Tibial nerve (tissue), 4 donors: ENCODE results near the gene PIGZ. TPM values are rescaled to one million over a fixed set of nuclear protein-coding genes. Genes with fewer than 3 reads are reported as not detected.

Experiments
- DNase-seq, 2 donors: peaks; one replicate each; pipeline ENCODE4 v3.0.0-alpha.2; 2019; ENCODE audit warnings: low spot score in 2 of 2
- H3K27ac ChIP-seq, 4 donors: fragments of 200-600 bp; sonication (generic) in 3 of 4; one replicate each; pipeline ENCODE4 v1.5.1; 2017 to 2019; ENCODE audit warnings: mild to moderate bottlenecking in 1 of 4
- H3K27me3 ChIP-seq, 2 donors: fragments of 200-600 bp; sonication (generic) in 1 of 2; one replicate each; pipeline versions ENCODE4 v1.5.1 to v1.6.0; 2017 to 2019
- H3K36me3 ChIP-seq, 3 donors: fragments of 200-600 bp; sonication (generic); one replicate each; pipeline ENCODE4 v1.5.1; 2018 to 2019
- H3K4me1 ChIP-seq, 4 donors: fragments of 200-600 bp; sonication (generic) in 3 of 4; one replicate each; pipeline ENCODE4 v1.5.1; 2017 to 2019
- H3K4me3 ChIP-seq, 4 donors: fragments of 200-600 bp; sonication (generic) in 3 of 4; one replicate each; pipeline ENCODE4 v1.5.1; 2017 to 2019; ENCODE audit warnings: mild to moderate bottlenecking in 1 of 4, moderate library complexity in 1 of 4
- H3K9me3 ChIP-seq, 4 donors: fragments of 200-600 bp; sonication (generic) in 3 of 4; one replicate each; pipeline ENCODE4 v1.5.1; 2017 to 2019
- CTCF ChIP-seq, 5 experiments: fragments of 200-600 bp in 3 of 5; fragments of 450-650 bp in 2 of 5; sonication (generic) in 3 of 5; IDR thresholded peaks; one replicate each; pipeline ENCODE4 v1.5.1; 2016 to 2019; ENCODE audit warnings: antibody characterized with exemption in 5 of 5, mild to moderate bottlenecking in 3 of 5, moderate library complexity in 2 of 5
- EP300 ChIP-seq, 2 donors: sonication (generic); formaldehyde crosslinking; IDR thresholded peaks; one replicate each; pipeline ENCODE4 v1.6.1; 2017; ENCODE audit warnings: antibody characterized with exemption in 2 of 2, mild to moderate bottlenecking in 1 of 2
- POLR2A ChIP-seq, 2 donors: fragments of 450-650 bp; IDR thresholded peaks; one replicate each; pipeline ENCODE4 v1.6.1; 2017; ENCODE audit warnings: antibody characterized with exemption in 2 of 2, mild to moderate bottlenecking in 2 of 2, moderate library complexity in 2 of 2
- WGBS, 2 donors: methylation state at CpG; one replicate each; pipeline ENCODE4 v1.1.5; 2018; 5-methylcytosine and 5-hydroxymethylcytosine counted together
- total RNA-seq, 4 donors: library from RNA; depleted of rRNA; stranded (reverse); fragments of >200 nt; gene quantifications; one replicate each; pipeline ENCODE4 v1.1.0, GENCODE V29; 2016

The PIGZ gene
- total RNA-seq, 4 donors from 2014 or later = 14.9 to 31.8 (median 25.7) TPM

GRCh38 chr3:196987022-196987421, 18.4 kb upstream of the PIGZ start:
- Histone ChIP-seq H3K4me1 (no peaks in the 10 kb centered on the region), H3K27me3 (peaks cover 0 to 6% of the 10 kb centered on the region in 2 donors), H3K36me3 (no peaks in the 10 kb centered on the region), H3K9me3 (peaks cover 0 to 11% (median 0%) of the 10 kb centered on the region in 4 donors), H3K27ac (no peak overlapping the region), H3K4me3 (no peak overlapping the region)
- WGBS, 2 donors = 75 to 81% methylated on average over 7 to 10 of the region's 10 CpGs
- DNase-seq = no peak
- TF ChIP-seq POLR2A (IDR thresholded peaks at IDR 0.05) = no peak
- no peak for TF ChIP-seq EP300 (IDR thresholded peaks at IDR 0.05)
- TF ChIP-seq CTCF (IDR thresholded peaks at IDR 0.05) = no peak

GRCh38 chr3:196985954-196986885, 17.6 kb upstream of the PIGZ start:
- peaks cover 0 to 6% of the 10 kb centered on the region in 2 donors for H3K27me3 ChIP-seq
- WGBS, 2 donors = 91 to 92% methylated on average over 9 of the region's 9 CpGs
- DNase-seq = no peak

GRCh38 chr3:196985298-196985697, 16.7 kb upstream of the PIGZ start:
- H3K36me3 ChIP-seq = no peaks in the 10 kb centered on the region

More at GRCh38 chr3:196985954-196986885, 17.6 kb upstream of the PIGZ start:
- peaks cover 0 to 11% (median 0%) of the 10 kb centered on the region in 4 donors for H3K9me3 ChIP-seq
- H3K36me3 ChIP-seq = no peaks in the 10 kb centered on the region
- H3K4me3 ChIP-seq = no peak overlapping the region
- no peaks in the 10 kb centered on the region for H3K4me1 ChIP-seq
- TF ChIP-seq POLR2A (IDR thresholded peaks at IDR 0.05) (no peak), EP300 (IDR thresholded peaks at IDR 0.05) (no peak), CTCF (IDR thresholded peaks at IDR 0.05) (no peak)
- H3K27ac ChIP-seq = no peak overlapping the region

GRCh38 chr3:196983186-196983585, 14.6 kb upstream of the PIGZ start:
- no peak for TF ChIP-seq EP300 (IDR thresholded peaks at IDR 0.05)
- no peak for TF ChIP-seq POLR2A (IDR thresholded peaks at IDR 0.05)
- TF ChIP-seq CTCF (IDR thresholded peaks at IDR 0.05) = no peak
- Histone ChIP-seq H3K4me1 (peaks cover 0 to 7% (median 0%) of the 10 kb centered on the region in 4 donors), H3K27ac (no peak overlapping the region), H3K9me3 (peaks cover 0 to 11% (median 0%) of the 10 kb centered on the region in 4 donors), H3K4me3 (no peak overlapping the region), H3K36me3 (no peaks in the 10 kb centered on the region), H3K27me3 (peaks cover 0 to 6% of the 10 kb centered on the region in 2 donors)
- WGBS, 2 donors = 64 to 86% methylated on average over 1 of the region's 1 CpG
- DNase-seq = no peak

More at GRCh38 chr3:196985298-196985697, 16.7 kb upstream of the PIGZ start:
- TF ChIP-seq EP300 (IDR thresholded peaks at IDR 0.05) (no peak), POLR2A (IDR thresholded peaks at IDR 0.05) (no peak), CTCF (IDR thresholded peaks at IDR 0.05) (no peak)
- no peak for DNase-seq
- Histone ChIP-seq H3K4me1 (no peaks in the 10 kb centered on the region), H3K9me3 (peaks cover 0 to 11% (median 0%) of the 10 kb centered on the region in 4 donors), H3K27ac (no peak overlapping the region), H3K27me3 (peaks cover 0 to 6% of the 10 kb centered on the region in 2 donors), H3K4me3 (no peak overlapping the region)
- 33 to 85% methylated on average over 1 to 6 of the region's 6 CpGs for WGBS, 2 donors

- Histone ChIP-seq H3K4me3 (no peak overlapping the region), H3K27me3 (peaks cover 0 to 2% of the 10 kb centered on the region in 2 donors), H3K4me1 (peaks cover 0 to 7% (median 0%) of the 10 kb centered on the region in 4 donors), H3K36me3 (no peaks in the 10 kb centered on the region), H3K27ac (no peak overlapping the region), H3K9me3 (peaks cover 0 to 11% (median 0%) of the 10 kb centered on the region in 4 donors)
- no peak for TF ChIP-seq POLR2A (IDR thresholded peaks at IDR 0.05)
- no peak for TF ChIP-seq EP300 (IDR thresholded peaks at IDR 0.05)
- no peak for TF ChIP-seq CTCF (IDR thresholded peaks at IDR 0.05)
- DNase-seq = no peak
- WGBS, 2 donors = 94 to 95% methylated on average over 13 of the region's 13 CpGs
These were observed 13.0 kb upstream of the PIGZ start for GRCh38 chr3:196981657-196982056.
